Stimulated activated CD8-positive, alpha-beta memory T cell treated with anti-CD3 and anti-CD28 coated beads, Interleukin-15, amount 100 ng/mL, for 48 hours (primary cell): Measurements from ENCODE around the gene GTPBP6.
"Not testable (repeated sequence)": the region's sequence is repeated elsewhere in the genome, so short reads cannot be mapped to it uniquely, and the experiment has no call there.

Experiments
- DNase-seq, 2 donors: peaks; one replicate each; pipeline ENCODE4 v3.0.0-alpha.2; 2020; ENCODE audit warnings: low read depth in 2 of 2

Gene GTPBP6

DNA sequence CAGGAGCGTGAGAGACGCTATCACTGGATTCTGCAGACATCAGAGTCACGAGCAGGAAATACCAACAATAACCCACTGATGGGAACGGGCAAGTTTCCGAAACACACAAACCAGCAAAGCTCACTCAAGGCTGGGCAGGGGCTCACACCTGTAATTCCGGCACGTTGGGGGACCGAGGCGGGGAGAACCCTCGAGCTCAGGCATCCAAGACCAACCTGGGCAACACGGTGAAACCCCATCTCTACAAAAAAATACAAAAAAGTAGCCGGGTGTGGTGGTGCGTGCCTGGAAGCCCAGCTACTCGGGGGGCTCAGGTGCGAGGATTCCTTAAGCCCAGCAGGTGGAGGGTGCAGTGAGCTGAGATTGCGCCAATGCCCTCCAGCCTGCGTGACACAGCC lies 17.2 kb upstream of the GTPBP6 start:
- DNase-seq: no peak

DNA sequence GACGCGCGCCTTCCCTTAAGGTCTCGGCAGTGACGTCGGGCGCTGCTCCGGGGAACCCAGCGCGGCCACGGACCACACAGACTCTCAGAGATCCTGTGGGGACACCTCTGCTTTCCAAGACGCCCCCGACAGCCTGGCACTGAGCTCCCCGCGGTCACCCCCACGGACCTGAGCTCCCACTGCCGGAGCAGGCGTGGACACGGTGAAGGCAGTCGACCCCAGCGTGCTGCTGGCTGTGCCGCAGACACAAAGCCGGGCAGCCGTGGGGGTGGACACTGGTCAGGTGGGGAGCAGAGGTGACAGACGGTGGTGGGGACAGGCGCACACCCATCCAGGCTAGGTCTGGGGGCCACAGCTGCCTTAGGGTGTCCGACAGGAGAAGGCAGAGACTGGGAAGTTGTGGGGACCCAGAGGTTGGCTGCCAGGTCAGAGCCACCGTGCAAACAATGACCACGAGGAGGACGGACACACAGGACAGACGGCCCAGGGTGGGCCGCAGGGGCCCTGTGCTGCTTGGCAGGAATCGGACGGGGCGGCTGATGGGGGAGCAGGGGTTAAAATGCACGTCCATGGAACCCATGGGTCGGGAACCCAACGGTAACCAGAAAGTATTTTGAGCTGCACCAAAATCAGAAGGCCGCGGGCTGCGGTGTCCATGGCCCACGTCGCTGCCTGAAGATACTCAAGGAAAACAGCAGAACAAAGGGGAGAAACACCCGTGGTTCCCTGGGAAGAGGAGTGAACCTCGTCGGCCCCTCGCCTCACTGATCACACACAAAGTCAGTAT lies 16.6 kb upstream of the GTPBP6 start:
- no peak for DNase-seq

DNA sequence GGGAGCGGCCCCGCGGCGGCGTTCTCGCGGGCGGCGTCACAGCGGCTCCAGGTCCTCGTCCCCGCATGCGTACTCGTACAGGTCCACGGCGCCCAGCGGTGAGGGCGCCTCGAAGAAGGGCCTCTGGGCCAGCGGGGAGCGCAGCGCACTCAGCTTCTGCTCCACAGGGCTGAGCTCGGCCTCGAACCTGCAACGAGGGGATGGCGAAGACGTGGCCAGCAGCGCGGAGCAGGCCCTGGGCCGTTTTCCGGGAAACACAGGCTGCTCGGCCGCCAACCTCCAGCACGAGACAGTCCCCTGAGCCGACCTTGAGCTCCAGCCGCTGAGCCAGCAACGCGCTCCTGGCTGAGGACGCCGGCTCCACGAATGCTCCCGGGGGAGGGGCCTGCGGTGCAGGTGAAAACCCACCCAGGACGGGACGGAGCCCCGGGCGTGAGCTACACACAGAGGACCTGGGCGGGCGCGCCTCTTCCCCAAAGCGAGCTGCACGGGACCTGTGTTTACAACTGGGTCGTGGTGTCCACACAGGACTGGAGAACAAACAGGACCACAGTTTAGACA lies 15.8 kb upstream of the GTPBP6 start:
- DNase-seq: no peak

DNA sequence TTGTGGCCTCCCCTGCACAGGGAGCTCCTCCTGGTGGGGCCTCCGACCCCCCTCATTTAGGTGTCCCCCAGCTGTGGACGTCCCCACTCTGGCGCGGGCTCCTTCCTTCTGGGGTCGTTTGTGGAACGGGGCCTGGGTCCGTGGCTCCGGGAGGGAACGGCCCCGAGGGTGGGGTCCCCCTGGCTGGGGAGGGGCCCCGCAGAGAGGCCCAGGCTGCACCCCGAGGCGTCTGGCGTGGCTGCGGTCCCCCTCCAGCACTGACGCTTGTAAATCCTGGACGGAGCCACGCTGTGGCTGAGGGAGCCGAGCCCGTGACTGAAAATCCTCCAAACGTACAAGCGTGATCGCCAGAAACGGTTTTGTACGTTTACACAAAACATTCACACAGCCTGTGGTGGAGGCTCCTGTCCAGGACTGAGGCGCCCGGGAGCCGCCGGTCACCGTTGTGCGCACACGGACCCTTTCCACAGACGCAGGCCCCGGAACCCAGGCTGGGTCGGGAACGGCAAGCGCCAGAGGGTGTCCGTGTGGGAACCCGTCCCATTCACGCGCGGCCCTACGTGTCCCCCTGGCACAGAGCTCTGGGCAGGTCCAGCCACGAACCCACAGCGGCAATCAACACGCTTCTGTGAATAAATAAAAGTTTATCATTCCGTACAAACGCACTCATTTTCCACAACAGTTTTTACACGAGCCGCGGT lies 15.2 kb upstream of the GTPBP6 start:
- no peak for DNase-seq

DNA sequence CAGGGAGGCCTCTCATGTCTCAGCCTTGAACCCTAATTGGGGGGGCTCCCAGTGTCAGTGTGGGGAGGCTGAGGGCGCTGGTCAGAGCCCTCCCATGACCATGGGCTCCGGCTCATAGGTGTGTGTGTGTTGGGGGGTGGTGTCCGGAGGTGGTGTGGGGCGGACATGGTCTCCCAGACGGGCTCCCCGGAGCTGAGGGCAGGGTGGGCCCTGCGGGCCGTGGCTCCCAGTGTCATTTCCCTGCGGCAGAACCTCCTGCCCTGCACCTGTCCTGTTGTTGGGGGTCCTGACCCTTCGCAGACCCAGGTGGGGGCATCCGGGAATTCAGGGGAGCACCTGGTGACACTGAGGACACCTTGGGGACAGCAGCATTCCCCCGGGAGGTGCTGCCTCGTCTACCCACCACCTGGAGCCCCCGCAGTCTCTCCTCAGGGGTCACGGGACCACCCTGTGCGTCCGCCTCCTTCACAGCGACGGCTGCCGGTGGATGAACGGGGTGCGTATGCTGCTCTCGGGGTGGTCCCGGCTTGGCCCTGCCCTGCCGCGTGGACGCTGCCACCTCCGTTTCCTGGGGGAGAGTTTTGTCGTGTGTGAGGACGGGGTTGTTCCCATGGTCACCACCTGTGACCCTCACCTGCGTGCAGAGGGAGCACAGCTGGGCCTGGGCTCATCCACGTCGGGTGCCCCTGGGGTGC lies 14.5 kb upstream of the GTPBP6 start:
- no peak for DNase-seq

DNA sequence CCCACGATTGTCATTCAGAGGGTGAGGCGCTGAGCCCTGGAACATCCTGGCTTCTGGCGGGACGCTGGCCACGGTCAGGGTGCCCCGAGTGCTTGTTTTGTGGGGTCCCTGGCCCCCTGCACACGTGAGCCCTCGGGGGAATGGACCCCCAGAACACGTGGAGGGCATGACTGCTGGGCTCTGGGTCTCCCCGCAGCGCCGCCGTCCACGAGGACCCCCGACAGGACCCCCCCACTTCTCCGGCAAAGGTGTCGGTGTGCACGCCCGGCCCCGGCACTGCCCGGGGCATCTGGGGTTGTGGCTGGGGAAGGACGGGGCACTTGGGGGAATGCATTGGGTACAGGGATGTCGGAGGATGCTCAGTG lies 13.9 kb upstream of the GTPBP6 start:
- DNase-seq: no peak

DNA sequence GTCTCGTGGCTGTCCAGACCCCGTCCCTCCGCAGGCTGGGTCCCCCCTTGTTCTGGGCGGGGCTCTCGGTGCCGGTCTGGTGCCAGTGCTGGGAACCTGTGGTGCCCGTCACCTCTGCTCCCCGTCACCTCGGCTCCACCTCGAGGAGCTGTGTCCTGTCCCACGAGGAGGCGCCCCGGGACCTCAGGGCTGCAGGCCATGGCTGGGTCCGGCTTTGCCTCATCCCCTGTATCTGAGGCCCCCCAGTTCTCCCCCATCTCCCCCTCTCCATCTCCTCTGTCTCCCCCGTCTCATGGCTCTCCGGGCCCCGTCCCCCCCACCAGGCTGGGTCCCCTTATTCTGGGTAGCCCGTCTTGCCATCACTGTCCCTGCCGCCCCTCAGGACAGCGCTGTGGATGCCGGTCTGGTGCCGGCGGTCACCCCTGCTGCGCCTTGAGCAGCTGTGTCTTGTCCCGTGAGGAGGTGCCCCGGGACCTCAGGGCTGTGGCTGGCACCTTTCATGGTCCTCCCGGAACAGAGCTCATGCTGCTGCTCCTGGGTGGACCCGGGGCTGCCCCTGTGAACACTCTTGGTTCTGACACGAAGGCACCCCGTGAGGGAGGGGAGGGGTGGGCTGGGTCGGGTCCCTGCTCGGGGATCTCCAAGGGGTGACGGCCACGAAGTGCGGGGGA lies 13.4 kb upstream of the GTPBP6 start:
- DNase-seq: no peak

DNA sequence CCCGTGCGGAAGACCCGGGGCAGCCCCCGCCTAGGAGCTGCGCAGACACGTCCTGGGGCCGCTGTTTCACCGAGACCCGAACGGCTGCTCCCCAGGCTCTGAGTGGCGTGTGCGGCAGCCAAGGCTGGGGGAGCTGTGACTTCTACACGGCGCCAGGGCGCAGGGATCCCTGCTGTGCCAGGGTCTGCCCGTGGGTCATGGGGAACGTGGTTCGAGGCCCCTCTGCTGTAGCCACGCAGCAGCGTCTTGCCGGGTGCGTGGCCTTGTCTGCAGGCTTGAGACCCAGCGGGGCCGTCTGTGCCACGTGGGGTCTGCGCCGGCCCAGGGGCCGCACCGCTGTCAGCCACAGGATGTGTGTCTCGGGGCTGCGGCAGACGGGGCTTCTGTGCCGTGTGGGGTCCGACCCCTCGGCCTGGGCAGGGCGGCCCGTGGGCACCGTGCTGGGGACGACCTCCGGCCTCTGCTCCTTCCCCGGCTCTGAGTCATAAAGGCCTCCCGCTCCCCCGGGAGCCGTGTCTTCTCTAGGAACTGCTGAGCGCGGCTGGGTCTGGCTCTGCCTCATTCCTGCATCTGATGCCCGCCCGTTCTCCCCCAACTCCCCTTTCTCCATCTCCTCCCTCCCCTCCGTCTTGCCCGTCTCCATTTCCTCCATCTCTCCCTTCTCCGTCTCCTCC lies 12.7 kb upstream of the GTPBP6 start:
- no peak for DNase-seq

- no peak for DNase-seq
Observed at GRCh38 chrX:330726-331150, 12.1 kb upstream of the GTPBP6 start.

- not testable (repeated sequence) for DNase-seq
Observed at GRCh38 chrX:330141-330725, 11.6 kb upstream of the GTPBP6 start.

DNA sequence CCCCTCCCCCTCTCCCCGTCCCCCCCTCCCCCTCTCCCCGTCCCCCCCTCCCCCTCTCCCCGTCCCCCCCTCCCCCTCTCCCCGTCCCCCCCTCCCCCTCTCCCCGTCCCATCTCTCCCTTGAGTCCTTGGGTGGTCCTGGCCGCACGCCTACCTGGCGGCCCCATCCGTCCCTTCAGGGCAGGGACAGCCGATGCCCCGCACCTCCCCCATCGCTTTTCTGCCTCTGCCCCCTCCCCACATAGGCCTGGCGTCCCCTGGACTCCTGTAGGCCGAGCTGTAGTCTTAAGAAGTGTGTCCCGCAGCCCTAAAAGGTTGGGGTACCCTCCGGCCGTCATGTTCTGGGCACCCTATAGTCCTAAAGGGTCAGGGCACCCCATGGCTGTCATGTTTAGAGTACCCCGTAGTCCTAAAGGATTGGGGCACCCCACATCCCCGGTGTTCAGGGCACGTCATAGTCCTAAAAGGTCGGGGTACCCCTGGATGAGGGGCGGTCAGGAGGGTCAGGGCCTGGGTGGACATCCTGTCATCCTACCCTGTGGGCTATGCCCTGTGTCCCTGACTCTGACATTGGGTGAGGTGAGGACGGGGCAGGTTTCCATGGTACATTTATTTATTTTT lies 10.8 kb upstream of the GTPBP6 start:
- no peak for DNase-seq

- DNase-seq: no peak
Observed at GRCh38 chrX:327660-328126, 9.1 kb upstream of the GTPBP6 start.

GRCh38 chrX:324664-325063 lies 6.1 kb upstream of the GTPBP6 start:
- not testable (repeated sequence) for DNase-seq

GRCh38 chrX:323721-324628 lies 5.4 kb upstream of the GTPBP6 start:
- DNase-seq: no peak

DNA sequence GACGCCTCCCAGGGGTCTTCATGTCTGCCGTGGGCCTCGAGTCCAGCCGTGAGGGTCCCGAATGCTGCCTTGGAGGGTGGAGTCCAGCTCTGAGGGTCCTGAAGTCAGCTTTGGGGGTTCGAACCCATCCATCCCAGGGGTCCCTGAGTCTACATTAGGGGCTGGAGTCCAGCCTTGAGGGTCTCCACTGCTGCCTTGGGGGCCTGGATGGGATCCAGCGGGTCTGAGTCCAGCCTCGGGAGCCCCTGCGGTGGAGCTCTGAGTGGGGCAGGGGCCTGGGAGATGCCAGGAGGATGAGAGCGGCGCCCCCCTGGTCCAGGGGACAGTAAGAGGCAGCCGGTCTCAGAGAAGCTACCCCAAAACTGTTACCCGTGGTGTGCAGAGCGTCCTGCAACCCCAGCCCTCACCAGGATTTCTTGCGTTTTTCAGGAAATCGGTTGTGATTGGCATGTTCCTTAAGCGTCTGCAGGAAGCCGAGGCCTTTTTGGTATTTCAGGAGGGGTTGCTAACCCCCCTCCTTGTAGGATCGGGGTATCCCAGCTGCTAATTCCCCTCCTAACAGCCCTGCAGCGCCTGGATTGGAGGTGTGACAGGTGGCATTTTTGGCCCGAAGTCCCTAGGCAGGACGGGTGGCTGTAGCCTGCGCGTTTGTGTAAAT lies 1.7 kb upstream of the GTPBP6 start:
- DNase-seq: no peak

GRCh38 chrX:319579-320125 lies 1.1 kb upstream of the GTPBP6 start:
- DNase-seq: no peak

DNA sequence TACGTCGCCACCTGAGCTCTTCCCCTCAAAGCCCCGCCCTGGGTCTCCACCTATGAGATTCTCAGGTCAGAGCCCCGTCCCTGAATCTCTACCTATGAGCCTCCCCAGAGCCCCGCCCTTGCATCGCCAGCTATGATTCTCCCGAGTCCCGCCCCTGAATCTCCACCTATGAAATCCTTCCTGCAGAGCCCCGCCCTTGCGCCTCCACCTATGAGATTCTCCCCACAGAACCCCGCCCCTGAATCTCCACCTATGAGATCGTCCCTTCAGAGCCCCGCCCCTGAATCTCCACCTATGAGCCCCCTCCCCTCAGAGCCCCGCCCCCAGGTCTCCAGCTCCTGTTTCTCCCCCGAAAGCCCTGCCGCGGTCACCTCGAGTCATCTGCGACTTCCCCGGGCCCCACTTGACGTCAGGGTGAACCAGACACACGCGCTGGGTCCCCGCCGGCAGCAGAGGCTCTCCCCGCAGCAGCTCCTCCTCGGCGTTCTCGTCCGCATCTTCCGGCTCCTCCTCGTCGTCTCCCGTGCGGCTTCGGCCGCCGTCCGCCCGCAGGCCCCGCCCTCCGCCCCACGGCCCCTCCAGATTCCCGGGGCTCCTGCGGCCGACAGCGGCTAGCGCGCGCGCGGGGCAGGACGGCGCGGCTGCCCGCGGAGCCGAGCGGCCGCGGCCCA lies 393 bp downstream of the GTPBP6 start:
- peak; percentile 94 to 98 for DNase-seq
